ENCODE data around the gene CDH13. TPM values are rescaled to one million over a fixed set of nuclear protein-coding genes. Genes with fewer than 3 reads are reported as not detected.
A peak's percentile ranks its signal among the peaks of the same experiment; 100 is the strongest.

The CDH13 gene
- total and polyA plus RNA-seq, 9 of the 15 experiments (the other 6 are each of a cell fraction or from before 2014, with no cell fraction given) = 0.03 TPM; not detected in 8

- TF ChIP-seq ATF3 (IDR thresholded peaks at IDR 0.05) (peak; percentile 83), ATF3 (CRISPR knock-in tag; conservative IDR thresholded peaks at IDR 0.05) (no peak; the same call in 1 of the 2 replicates), ELF2 (CRISPR knock-in tag; IDR thresholded peaks at IDR 0.05) (no peak), SRSF1 (IDR thresholded peaks at IDR 0.05; ENCODE audit: low read depth, low read length) (no peak), GTF2B (IDR thresholded peaks at IDR 0.05; ENCODE audit: extremely low read depth, insufficient read length) (no peak), SRSF9 (IDR thresholded peaks at IDR 0.05; ENCODE audit: borderline replicate concordance, low read depth, low read length) (no peak), MAFF (IDR thresholded peaks at IDR 0.05; ENCODE audit: low read length) (peak; percentile 97), SOX6 (IDR thresholded peaks at IDR 0.05) (peak; percentile 39; the same call in 1 of the 2 replicates), NFATC3 (IDR thresholded peaks at IDR 0.05) (peak; percentile 92), CREM (IDR thresholded peaks at IDR 0.05; ENCODE audit: low read depth) (no peak), RREB1 (CRISPR knock-in tag; IDR thresholded peaks at IDR 0.05) (no peak), KLF1 (tag; IDR thresholded peaks at IDR 0.05) (no peak), RBM34 (IDR thresholded peaks at IDR 0.05; ENCODE audit: borderline replicate concordance, insufficient read depth, low read length) (no peak)
- TF ChIP-seq, protein P1, sequence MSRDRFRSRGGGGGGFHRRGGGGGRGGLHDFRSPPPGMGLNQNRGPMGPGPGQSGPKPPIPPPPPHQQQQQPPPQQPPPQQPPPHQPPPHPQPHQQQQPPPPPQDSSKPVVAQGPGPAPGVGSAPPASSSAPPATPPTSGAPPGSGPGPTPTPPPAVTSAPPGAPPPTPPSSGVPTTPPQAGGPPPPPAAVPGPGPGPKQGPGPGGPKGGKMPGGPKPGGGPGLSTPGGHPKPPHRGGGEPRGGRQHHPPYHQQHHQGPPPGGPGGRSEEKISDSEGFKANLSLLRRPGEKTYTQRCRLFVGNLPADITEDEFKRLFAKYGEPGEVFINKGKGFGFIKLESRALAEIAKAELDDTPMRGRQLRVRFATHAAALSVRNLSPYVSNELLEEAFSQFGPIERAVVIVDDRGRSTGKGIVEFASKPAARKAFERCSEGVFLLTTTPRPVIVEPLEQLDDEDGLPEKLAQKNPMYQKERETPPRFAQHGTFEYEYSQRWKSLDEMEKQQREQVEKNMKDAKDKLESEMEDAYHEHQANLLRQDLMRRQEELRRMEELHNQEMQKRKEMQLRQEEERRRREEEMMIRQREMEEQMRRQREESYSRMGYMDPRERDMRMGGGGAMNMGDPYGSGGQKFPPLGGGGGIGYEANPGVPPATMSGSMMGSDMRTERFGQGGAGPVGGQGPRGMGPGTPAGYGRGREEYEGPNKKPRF (IDR thresholded peaks at IDR 0.05; ENCODE audit: low read depth, low read length) = no peak
- TF ChIP-seq, protein P2, sequence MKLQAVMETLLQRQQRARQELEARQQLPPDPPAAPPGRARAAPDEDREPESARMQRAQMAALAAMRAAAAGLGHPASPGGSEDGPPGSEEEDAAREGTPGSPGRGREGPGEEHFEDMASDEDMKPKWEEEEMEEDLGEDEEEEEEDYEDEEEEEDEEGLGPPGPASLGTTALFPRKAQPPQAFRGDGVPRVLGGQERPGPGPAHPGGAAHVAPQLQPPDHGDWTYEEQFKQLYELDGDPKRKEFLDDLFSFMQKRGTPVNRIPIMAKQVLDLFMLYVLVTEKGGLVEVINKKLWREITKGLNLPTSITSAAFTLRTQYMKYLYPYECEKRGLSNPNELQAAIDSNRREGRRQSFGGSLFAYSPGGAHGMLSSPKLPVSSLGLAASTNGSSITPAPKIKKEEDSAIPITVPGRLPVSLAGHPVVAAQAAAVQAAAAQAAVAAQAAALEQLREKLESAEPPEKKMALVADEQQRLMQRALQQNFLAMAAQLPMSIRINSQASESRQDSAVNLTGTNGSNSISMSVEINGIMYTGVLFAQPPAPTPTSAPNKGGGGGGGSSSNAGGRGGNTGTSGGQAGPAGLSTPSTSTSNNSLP (IDR thresholded peaks at IDR 0.05; ENCODE audit: borderline replicate concordance, low read depth, low read length) = 0 out of 2 replicates have a peak, but pooled peaks have one; percentile 67
Measured at GRCh38 chr16:83835586-83836566, 1209.1 kb downstream of the CDH13 start (continued).

All from K562 (cell line).